HPDE6-E6E7 (cell line): ENCODE results near the gene TCP1.
"Not testable (repeated sequence)": the region's sequence is repeated elsewhere in the genome, so short reads cannot be mapped to it uniquely, and the experiment has no call there.

Experiments used
- DNase-seq: peaks from one replicate; pipeline ENCODE4 v3.0.0; 2011; ENCODE audit warnings: missing footprints; ENCODE audit errors: extremely low spot score

Gene TCP1

GRCh38 chr6:159777240-159777904, 12.0 kb downstream of the TCP1 start:
- DNase-seq, result no peak

DNA sequence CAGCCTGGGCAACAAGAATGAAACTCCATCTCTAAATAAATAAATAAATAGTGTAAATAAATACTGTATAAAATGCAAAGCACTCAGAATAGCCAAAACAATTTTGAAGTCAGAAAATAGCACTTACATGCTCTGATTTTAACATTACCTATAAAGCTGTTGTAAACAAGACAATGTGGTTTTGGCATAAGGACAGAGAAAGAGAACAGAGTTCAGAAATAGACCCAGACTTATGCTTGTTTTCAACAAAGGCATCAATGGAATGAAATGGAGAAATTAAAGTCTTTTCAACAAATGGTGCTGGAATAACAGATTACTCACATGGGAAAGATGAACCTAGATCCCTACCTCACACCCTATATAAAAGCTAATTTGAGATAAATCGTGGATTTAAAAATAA, 17.2 kb downstream of the TCP1 start:
- no peak for DNase-seq

GRCh38 chr6:159769470-159769869, 19.9 kb downstream of the TCP1 start:
- no peak for DNase-seq

DNA sequence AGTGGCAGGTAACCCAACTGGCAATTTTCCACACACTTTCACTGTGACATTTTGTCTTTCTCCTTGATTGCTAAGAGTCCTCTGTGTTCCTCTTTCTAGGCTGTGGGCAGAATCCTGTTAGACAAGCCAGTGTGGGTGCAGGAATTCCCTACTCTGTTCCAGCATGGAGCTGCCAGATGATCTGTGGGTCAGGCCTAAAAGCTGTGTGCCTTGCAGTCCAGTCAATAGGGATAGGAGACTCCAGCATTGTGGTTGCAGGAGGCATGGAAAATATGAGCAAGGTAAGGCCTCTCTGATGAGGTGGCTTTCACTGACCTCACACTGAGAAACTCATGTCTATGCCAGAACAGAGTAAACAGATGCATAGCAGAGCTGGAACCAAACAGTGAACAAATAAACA, 22.5 kb downstream of the TCP1 start:
- no peak for DNase-seq

GRCh38 chr6:159762681-159763293, 26.6 kb downstream of the TCP1 start:
- DNase-seq, result no peak

DNA sequence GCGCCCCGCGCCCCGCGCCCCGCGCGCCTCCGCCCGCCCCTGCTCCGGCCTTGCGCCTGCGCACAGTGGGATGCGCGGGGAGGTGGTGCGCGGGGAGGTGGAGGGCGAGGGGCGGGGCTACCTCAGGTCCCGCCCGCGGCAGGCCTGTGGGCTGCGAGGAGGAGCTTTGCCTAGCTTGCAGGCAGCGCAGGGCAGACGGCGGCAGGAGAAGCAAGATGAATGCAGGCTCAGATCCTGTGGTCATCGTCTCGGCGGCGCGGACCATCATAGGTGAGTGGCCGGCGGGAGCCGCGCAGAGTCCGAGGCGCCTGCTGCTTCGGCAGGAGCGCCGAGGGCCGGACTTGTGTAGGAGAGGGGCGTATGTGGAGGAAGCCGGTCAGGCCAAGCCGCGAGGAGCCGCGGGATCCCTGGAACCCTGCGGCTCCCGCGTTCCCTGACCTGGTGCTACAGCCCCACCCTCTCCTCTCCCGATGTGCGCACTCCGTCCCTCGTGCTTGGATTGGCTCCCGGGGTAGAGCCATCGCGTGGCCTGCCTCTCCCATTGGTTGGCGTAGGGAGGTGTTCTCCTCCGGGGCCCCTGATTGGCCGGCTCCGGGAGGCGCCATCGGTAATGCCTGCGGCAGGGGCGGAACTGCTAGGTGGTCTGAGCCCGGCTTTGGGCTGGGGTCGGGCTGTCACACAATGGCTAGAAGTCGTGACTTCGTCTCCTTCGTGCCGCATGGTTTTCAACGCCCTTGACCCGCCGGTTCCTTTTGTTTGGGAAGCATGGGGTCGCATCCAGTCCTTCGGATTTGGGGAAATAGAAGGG, 27.3 kb downstream of the TCP1 start, which contains the start of gene ACAT2:
TSS of gene ACAT2 (plus strand) at position 173 of the 808 bp plus-strand sequence. CDS start at position 216, 43 bp downstream.
- DNase-seq, result peak; percentile 99

DNA sequence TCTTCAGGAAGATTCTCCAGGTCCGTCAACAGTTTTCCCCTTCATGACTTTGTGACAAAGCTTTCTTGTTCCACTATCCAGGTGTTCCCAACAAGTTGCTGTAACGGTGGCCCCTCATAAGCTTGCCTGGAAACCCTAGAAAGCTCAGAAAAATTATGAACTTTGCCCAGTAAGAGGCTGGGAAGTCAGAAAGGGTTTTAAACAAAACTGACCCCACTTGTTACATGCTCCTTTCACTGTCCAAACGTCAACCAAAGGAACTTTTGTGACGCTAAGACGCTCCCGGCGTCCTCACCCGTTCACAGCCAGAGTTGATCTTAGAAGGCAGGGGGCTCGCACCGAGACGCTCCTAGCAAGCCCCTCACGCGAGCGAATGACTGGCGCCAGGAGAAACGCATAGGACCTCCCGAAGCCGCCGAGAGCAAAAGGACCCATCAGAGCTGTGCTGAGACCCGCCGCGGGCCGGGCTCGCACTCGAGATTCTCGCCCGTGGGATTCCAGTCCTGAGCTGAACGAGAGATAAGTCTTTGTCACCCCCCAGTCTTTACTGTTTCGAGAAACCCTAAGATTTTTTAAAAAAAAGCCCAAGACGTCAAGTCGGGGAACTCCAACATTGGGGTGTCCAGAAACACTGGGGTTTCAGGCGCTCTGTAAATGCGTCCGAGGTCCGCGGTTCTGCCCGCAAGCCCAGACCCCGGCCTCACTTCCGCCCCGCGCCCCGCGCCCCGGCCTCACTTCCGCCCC, 28.1 kb downstream of the TCP1 start:
- DNase-seq, result no peak

DNA sequence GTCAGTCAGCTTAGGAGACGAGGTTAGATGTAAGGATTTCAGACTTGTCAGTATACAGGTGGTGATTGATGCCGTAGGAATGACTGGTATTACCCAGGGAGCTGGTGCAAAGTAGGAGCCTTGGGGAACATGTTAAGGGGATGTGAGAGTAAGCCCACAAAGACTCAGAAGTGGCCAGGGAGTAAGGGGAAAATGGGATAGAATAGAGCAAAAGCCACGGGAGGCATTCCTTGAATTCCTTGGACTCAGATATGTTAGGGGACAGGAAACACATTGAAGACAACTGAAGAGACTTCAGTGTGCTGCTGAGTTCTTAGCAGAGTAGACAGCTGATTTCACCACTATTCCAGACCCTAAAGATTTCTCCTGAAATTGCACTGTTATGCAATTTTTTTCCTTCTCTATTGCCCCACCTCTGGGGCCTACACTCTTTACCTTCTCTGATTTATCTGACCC, 28.8 kb downstream of the TCP1 start:
- no peak for DNase-seq

DNA sequence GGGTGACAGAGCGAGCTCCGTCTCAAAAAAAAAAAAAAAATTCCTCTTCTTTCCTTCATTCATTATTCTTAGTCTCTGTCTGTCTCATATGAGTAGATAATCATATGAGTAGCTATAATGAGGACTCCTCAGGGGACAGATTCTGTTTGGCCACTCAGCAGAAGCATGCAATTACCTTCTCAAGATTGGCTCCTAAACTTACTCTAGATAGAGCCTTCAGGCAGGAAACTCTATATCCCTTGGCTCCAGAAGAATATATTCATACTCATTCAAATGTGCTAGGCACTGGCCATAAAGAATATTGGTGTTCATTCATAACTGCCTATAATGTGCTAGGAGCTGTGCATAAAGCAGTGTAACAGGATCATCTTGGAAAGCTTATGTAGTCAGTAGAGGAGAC, 29.8 kb downstream of the TCP1 start:
- no peak for DNase-seq

DNA sequence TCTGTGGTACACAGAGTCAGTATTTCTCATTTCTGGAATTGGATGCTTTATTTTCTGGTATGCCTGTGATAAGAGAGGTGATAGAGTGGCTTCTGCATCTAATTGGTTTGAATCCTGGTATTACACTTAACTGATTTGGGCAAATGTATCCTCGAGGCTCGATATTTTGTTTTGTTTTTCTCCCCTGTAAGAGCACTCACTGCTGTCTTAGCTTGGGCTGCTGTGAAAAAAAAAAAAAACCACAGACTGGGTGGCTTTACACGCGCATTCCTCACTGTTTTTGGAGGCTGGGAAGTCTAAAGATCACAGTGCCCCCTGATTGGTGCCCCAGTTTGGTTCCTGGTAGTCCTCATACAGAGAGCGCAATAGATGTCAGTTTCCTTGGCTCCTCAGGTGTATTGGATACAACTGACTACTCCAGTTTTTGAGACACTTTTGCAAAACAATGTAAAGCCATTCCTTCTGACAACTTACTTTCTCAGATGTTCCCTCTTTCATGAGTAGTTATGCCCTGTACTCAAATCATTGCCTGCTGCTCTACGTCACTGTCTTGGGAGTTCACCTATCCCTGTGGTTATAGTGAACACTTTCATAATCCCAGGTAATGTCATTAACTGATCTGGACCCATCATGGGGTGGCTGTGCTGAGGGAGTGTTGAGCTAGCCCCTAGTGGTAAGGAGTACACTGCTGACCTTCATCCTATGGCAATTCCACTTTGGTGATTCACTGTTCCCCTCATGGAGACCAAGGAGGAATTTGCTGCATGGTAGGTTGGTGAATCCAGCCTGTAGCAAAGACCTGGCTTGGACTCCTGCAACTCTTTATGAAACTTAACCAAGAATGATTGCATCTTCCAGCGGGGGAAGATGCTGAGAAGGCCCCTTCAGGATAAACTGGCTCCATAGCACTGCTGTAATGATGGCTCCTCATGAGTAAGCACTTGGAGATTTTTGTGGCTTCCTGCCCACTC, 31.1 kb downstream of the TCP1 start:
- DNase-seq, result no peak

DNA sequence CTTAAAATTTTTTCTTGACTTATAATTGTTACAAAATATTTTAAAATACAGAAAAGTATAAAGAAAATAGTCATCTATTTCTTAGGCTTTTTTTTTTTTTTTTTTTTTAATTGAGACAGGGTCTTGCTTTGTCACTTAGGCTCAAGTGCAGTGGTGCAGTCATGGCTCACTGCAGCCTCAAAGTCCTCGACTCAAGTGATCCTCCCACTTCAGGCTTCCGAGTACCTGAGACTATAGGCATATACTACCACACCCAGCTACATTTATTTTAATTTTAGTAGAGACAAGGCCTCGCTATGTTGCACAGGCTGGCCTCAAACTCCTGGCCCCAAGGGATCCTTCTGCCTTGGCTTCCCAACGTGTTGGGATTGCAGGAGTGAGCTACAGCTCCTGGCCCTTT, 32.9 kb downstream of the TCP1 start:
- no peak for DNase-seq

GRCh38 chr6:159754959-159755914, 34.2 kb downstream of the TCP1 start:
- no peak for DNase-seq

- no peak for DNase-seq
Observed at GRCh38 chr6:159754401-159754800, 35.0 kb downstream of the TCP1 start.

- no peak for DNase-seq
Observed at GRCh38 chr6:159753081-159753872, 36.1 kb downstream of the TCP1 start.

DNA sequence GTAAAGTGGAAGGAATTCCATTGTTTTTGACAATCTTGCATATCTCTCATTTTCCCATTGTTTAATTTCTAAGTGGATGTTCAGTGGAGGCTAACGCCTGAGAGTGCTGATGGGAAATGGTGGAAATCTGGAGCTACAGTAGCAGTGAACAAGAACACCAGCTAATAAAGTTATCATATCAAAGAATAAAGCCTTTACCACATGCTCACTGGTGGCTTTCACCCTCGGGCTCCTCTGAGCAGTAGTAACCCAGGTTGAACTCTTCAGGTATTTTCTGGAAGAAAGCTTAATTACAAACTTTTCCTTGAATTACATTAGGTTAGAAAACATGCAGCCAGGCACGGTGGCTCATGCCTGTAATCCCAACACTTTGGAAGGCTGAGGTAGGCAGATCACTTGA, 38.0 kb downstream of the TCP1 start:
- no peak for DNase-seq

DNA sequence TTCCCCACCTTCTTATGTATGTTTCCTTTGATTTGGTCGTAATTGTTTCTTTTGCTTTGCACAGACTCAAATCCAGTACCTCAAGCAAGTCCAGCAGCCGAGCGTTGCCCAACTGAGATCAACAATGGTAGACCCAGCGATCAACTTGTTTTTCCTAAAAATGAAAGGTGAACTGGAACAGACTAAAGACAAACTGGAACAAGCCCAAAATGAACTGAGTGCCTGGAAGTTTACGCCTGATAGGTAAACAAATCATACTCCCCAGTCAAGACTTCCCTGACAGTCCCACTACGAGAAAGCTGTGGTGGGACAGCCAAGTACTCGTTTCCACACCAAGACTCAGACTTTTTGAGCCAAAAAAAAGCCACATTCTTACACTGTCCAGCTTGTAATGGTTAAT, 41.3 kb downstream of the TCP1 start:
- DNase-seq, result not testable (repeated sequence)

- no peak for DNase-seq
Observed at GRCh38 chr6:159746759-159747158, 42.6 kb downstream of the TCP1 start.

DNA sequence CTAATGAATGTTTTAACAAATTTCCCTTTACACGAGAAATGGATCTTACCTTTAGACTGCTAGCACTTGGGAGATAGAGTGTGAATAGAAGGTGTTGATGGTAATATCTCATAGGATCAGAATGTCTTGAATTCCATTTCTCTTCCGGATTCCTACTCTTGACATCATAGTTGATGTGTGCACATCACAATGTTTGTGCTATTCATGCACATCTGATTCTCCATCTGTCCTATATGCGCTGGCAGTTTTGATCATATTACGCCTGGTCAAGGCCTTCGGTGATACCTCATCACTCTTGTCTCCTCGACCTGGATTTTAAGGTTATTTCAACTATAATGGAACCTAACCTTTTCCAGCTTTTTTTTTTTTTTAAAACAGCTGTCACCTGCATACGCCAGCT, 44.3 kb downstream of the TCP1 start:
- no peak for DNase-seq

DNA sequence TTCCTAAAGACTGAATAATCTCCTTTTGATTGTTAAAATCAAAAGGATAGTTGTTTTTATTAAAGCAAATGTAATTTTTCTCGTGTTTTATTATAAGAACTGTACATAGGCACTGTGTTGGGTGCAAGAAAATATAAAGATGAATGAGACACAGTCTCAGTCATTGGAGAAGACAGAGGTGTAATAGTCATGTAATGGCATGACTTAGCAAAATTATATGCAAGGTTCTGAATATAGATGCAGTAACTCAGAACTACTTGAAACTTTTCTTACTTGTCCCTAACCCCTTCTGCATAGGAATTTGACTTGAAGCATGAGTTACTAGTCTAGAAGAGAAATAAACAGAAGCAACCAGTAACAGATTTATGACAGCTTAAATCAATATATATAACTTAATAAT, 47.2 kb downstream of the TCP1 start:
- DNase-seq, result no peak
